HepG2 (cell line): ENCODE results near the gene RNASE4. TPM values are rescaled to one million over a fixed set of nuclear protein-coding genes. Genes with fewer than 3 reads are reported as not detected.

Source experiments
- AKAP8 ChIP-seq: sonication (generic); formaldehyde crosslinking; IDR thresholded peaks from 2 replicates; pipeline ENCODE4 v1.5.1; 2020; ENCODE audit warnings: mild to moderate bottlenecking, missing genetic modification reagents
- CENPT ChIP-seq: sonication (generic); formaldehyde crosslinking; IDR thresholded peaks from 2 replicates; pipeline ENCODE4 v1.8.0; 2022; ENCODE audit warnings: low read depth, mild to moderate bottlenecking, moderate library complexity, missing genetic modification reagents
- FOXK2 ChIP-seq: fragments of 450-650 bp; IDR thresholded peaks from 2 replicates; pipeline ENCODE4 v1.6.1; 2016
- HMG20B ChIP-seq: conservative IDR thresholded peaks from 2 replicates; pipeline ENCODE4 v1.6.1; 2016; ENCODE audit warnings: missing genetic modification reagents, missing compliant biosample characterization
- IRF2 ChIP-seq: IDR thresholded peaks from 2 replicates; pipeline ENCODE4 v1.6.1; 2018; ENCODE audit warnings: missing genetic modification reagents, missing compliant biosample characterization
- IRX3 ChIP-seq: sonication (generic); formaldehyde crosslinking; IDR thresholded peaks from 2 replicates; pipeline ENCODE4 v1.8.1; 2023; ENCODE audit warnings: mild to moderate bottlenecking, low read depth, missing genetic modification reagents, borderline replicate concordance
- RFX5 ChIP-seq: IDR thresholded peaks from 2 replicates; pipeline ENCODE4 v1.6.1; 2011; ENCODE audit warnings: low read depth, low read length, improper control_type of control experiment
- SMARCC2 ChIP-seq: fragments of 450-650 bp; IDR thresholded peaks from 2 replicates; pipeline ENCODE4 v1.6.1; 2017; ENCODE audit warnings: antibody characterized with exemption, mild to moderate bottlenecking
- SP140L ChIP-seq: sonication (generic); formaldehyde crosslinking; IDR thresholded peaks from 2 replicates; pipeline ENCODE4 v1.4.0; 2020; ENCODE audit warnings: missing genetic modification reagents, borderline replicate concordance
- SP4 ChIP-seq: sonication (generic); formaldehyde crosslinking; IDR thresholded peaks from 2 replicates; pipeline ENCODE4 v1.8.1; 2023; ENCODE audit warnings: mild to moderate bottlenecking, missing genetic modification reagents
- TEAD2 ChIP-seq: sonication (generic); formaldehyde crosslinking; IDR thresholded peaks from 2 replicates; pipeline ENCODE4 v1.9.0; 2021; ENCODE audit warnings: missing genetic modification reagents
- U2AF2 ChIP-seq: fragments of 200-400 bp; formaldehyde crosslinking; IDR thresholded peaks from 2 replicates; pipeline ENCODE4 v1.6.1; 2017; ENCODE audit warnings: low read depth, mild to moderate bottlenecking, low read length
- ZNF253 ChIP-seq: sonication (generic); formaldehyde crosslinking; IDR thresholded peaks from 2 replicates; pipeline ENCODE4 v1.8.0; 2022; ENCODE audit warnings: mild to moderate bottlenecking, missing genetic modification reagents, borderline replicate concordance
- ZNF672 ChIP-seq: sonication (generic); formaldehyde crosslinking; IDR thresholded peaks from 2 replicates; pipeline ENCODE4 v1.8.1; 2022; ENCODE audit warnings: missing genetic modification reagents
- ZNF766 ChIP-seq: sonication (generic); formaldehyde crosslinking; IDR thresholded peaks from 2 replicates; pipeline ENCODE4 v1.5.0; 2020; ENCODE audit warnings: missing genetic modification reagents, borderline replicate concordance
- ZNF839 ChIP-seq: sonication (generic); formaldehyde crosslinking; IDR thresholded peaks from 2 replicates; pipeline ENCODE4 v1.4.0; 2020; ENCODE audit warnings: missing genetic modification reagents, mild to moderate bottlenecking, borderline replicate concordance
- ZSCAN22 ChIP-seq: sonication (generic); formaldehyde crosslinking; IDR thresholded peaks from 2 replicates; pipeline ENCODE4 v1.4.0; 2020; ENCODE audit warnings: mild to moderate bottlenecking, missing genetic modification reagents
- ZSCAN29 ChIP-seq: sonication (generic); formaldehyde crosslinking; conservative IDR thresholded peaks from 2 replicates; pipeline ENCODE4 v1.4.0; 2020; ENCODE audit warnings: mild to moderate bottlenecking, missing genetic modification reagents
- ZSCAN9 ChIP-seq: IDR thresholded peaks from 2 replicates; pipeline ENCODE4 v1.6.1; 2016; ENCODE audit warnings: borderline replicate concordance
- polyA plus RNA-seq, 8 experiments: library from polyadenylated mRNA; depleted of rRNA in 3 of 8; stranded (reverse) in 7 of 8; unstranded in 1 of 8; fragments of >200 nt; fragmentation: Illumina TruSeq in 4 of 8; extraction: Trizol in 4 of 8; gene quantifications; 2 replicates each; pipeline versions ENCODE4 v1.2.1 to v1.2.3, GENCODE V29; 2011 to 2016; ENCODE audit warnings: low read depth in 4 of 8, missing spikeins in 1 of 8, mixed read lengths in 1 of 8; ENCODE audit not compliant: insufficient read depth in 1 of 8
- total RNA-seq, 5 experiments: library from RNA; depleted of rRNA; stranded (reverse); fragments of >200 nt; fragmentation: Illumina TruSeq; extraction: Trizol; gene quantifications; 2 replicates each; pipeline ENCODE4 v1.2.3, GENCODE V29; 2016; ENCODE audit warnings: low read depth in 1 of 5
- TF ChIP-seq, protein P1 (sequence below): sonication (generic); formaldehyde crosslinking; IDR thresholded peaks from 2 replicates; pipeline ENCODE4 v1.4.0; 2020; ENCODE audit warnings: missing genetic modification reagents
- TF ChIP-seq, protein P2 (sequence below): sonication (generic); formaldehyde crosslinking; IDR thresholded peaks from 2 replicates; pipeline ENCODE4 v1.8.1; 2023; ENCODE audit warnings: mild to moderate bottlenecking, moderate library complexity, missing genetic modification reagents
- TF ChIP-seq, protein P3 (sequence below): sonication (generic); formaldehyde crosslinking; IDR thresholded peaks from 2 replicates; pipeline ENCODE4 v1.4.0; 2020; ENCODE audit warnings: missing genetic modification reagents

Gene RNASE4
- total and polyA plus RNA-seq, 2 of the 13 experiments (the other 11 are each of a cell fraction or from before 2014, with no cell fraction given): 109 to 983 TPM

DNA sequence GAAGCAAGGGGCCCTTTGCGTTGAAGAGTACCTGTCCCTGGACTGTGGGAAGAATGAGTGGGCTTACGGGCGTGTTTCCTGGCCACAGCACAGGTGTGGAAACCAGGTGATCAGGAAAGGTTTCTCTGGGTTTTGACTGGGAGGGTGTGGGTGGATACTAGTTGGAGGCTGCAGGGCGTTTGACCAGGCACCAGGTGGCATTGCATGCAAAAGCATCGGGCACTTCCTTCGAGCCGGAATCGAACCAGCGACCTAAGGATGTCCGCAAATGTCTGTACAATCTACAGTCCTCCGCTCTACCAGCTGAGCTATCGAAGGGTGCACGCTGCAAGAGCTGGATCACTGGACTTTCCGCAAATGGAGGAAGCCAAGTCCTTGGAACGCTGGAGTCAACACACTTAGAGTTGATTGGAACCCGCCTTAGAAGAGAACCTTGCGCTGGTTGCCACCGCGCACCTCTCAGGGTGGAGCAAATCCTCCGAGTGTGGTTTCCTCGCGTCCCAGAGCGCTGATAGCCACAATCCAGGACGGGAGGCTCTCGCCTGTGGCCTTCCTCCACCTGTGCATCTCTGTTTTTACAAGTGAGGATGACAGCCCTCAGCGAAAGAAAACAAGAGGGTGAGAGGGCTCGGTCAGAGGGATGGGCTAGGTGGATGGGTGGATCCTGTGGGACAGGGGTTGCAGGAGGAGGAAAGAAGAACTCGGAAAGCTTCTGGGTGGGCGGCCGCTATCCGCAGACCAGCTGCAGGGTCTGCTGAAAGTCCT, 21.2 kb upstream of the RNASE4 start (continued):
- TF ChIP-seq, protein P1, sequence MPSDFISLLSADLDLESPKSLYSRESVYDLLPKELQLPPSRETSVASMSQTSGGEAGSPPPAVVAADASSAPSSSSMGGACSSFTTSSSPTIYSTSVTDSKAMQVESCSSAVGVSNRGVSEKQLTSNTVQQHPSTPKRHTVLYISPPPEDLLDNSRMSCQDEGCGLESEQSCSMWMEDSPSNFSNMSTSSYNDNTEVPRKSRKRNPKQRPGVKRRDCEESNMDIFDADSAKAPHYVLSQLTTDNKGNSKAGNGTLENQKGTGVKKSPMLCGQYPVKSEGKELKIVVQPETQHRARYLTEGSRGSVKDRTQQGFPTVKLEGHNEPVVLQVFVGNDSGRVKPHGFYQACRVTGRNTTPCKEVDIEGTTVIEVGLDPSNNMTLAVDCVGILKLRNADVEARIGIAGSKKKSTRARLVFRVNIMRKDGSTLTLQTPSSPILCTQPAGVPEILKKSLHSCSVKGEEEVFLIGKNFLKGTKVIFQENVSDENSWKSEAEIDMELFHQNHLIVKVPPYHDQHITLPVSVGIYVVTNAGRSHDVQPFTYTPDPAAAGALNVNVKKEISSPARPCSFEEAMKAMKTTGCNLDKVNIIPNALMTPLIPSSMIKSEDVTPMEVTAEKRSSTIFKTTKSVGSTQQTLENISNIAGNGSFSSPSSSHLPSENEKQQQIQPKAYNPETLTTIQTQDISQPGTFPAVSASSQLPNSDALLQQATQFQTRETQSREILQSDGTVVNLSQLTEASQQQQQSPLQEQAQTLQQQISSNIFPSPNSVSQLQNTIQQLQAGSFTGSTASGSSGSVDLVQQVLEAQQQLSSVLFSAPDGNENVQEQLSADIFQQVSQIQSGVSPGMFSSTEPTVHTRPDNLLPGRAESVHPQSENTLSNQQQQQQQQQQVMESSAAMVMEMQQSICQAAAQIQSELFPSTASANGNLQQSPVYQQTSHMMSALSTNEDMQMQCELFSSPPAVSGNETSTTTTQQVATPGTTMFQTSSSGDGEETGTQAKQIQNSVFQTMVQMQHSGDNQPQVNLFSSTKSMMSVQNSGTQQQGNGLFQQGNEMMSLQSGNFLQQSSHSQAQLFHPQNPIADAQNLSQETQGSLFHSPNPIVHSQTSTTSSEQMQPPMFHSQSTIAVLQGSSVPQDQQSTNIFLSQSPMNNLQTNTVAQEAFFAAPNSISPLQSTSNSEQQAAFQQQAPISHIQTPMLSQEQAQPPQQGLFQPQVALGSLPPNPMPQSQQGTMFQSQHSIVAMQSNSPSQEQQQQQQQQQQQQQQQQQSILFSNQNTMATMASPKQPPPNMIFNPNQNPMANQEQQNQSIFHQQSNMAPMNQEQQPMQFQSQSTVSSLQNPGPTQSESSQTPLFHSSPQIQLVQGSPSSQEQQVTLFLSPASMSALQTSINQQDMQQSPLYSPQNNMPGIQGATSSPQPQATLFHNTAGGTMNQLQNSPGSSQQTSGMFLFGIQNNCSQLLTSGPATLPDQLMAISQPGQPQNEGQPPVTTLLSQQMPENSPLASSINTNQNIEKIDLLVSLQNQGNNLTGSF (CRISPR knock-in tag): no peak
- TF ChIP-seq, protein P2, sequence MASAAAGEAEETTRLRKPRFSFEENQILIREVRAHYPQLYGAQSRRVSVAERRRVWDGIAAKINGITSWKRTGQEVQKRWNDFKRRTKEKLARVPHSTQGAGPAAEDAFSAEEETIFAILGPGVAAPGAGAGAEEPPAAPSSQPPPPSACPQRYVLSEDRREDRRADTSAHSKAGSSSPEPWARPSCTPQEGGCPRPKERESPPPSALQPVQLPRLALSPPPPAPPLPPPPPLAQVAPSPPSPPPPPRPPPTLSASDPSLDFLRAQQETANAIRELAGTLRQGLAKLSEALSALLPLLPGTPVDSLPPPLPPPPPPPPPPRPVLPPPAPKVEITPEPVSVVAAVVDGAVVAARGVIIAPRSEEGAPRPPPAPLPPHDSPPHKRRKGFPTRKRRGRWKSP (CRISPR knock-in tag): no peak
- TF ChIP-seq RFX5 (no peak), ZNF253 (CRISPR knock-in tag) (no peak), ZNF672 (CRISPR knock-in tag) (no peak), AKAP8 (CRISPR knock-in tag) (no peak), SP4 (CRISPR knock-in tag) (no peak), SMARCC2 (no peak), SP140L (CRISPR knock-in tag) (no peak), CENPT (CRISPR knock-in tag) (no peak), U2AF2 (no peak), ZSCAN29 (no peak), ZSCAN9 (CRISPR knock-in tag) (no peak), ZNF839 (CRISPR knock-in tag) (no peak), FOXK2 (no peak), IRF2 (CRISPR knock-in tag) (peak; percentile 74), TEAD2 (CRISPR knock-in tag) (no peak), HMG20B (CRISPR knock-in tag) (0 out of 2 replicates have a peak, but pooled peaks have one; percentile 41), ZSCAN22 (CRISPR knock-in tag) (no peak), ZNF766 (no peak), IRX3 (CRISPR knock-in tag) (no peak)
- TF ChIP-seq, protein P3, sequence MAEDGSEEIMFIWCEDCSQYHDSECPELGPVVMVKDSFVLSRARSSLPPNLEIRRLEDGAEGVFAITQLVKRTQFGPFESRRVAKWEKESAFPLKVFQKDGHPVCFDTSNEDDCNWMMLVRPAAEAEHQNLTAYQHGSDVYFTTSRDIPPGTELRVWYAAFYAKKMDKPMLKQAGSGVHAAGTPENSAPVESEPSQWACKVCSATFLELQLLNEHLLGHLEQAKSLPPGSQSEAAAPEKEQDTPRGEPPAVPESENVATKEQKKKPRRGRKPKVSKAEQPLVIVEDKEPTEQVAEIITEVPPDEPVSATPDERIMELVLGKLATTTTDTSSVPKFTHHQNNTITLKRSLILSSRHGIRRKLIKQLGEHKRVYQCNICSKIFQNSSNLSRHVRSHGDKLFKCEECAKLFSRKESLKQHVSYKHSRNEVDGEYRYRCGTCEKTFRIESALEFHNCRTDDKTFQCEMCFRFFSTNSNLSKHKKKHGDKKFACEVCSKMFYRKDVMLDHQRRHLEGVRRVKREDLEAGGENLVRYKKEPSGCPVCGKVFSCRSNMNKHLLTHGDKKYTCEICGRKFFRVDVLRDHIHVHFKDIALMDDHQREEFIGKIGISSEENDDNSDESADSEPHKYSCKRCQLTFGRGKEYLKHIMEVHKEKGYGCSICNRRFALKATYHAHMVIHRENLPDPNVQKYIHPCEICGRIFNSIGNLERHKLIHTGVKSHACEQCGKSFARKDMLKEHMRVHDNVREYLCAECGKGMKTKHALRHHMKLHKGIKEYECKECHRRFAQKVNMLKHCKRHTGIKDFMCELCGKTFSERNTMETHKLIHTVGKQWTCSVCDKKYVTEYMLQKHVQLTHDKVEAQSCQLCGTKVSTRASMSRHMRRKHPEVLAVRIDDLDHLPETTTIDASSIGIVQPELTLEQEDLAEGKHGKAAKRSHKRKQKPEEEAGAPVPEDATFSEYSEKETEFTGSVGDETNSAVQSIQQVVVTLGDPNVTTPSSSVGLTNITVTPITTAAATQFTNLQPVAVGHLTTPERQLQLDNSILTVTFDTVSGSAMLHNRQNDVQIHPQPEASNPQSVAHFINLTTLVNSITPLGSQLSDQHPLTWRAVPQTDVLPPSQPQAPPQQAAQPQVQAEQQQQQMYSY (CRISPR knock-in tag): peak; percentile 93
